Aorta (tissue), 5 donors: ENCODE measurements around the gene CEBPB. TPM values are rescaled to one million over a fixed set of nuclear protein-coding genes. Genes with fewer than 3 reads are reported as not detected.

Experiments
- ATAC-seq: fragments of 200-7000 bp; cut with Tn5 transposase; one replicate; pipeline ENCODE4 v1.9.1; 2022; ENCODE audit warnings: moderate library complexity; ENCODE audit not compliant: low FRiP score
- DNase-seq, 2 donors: peaks; one replicate each; pipeline ENCODE4 v3.0.0-alpha.2; 2020
- H3K27ac ChIP-seq, 2 donors: one replicate each; pipeline ENCODE4 v1.5.1; 2013; ENCODE audit warnings: low read length in 2 of 2, mild to moderate bottlenecking in 2 of 2, moderate library complexity in 2 of 2, control low read depth in 1 of 2, inconsistent platforms in 1 of 2, low read depth in 1 of 2
- H3K27me3 ChIP-seq, 2 donors: one replicate each; pipeline ENCODE4 v1.6.1; 2013; ENCODE audit warnings: control low read depth in 1 of 2, low read length in 1 of 2, mild to moderate bottlenecking in 1 of 2, moderate library complexity in 1 of 2; ENCODE audit not compliant: insufficient read depth in 2 of 2, control insufficient read depth in 1 of 2
- H3K36me3 ChIP-seq, 2 donors: one replicate each; pipeline ENCODE4 v1.6.1; 2013; ENCODE audit warnings: control low read depth in 1 of 2, low read length in 1 of 2, mild to moderate bottlenecking in 1 of 2; ENCODE audit not compliant: insufficient read depth in 2 of 2, control insufficient read depth in 1 of 2
- H3K4me1 ChIP-seq, 2 donors: one replicate each; pipeline ENCODE4 v1.6.1; 2013; ENCODE audit warnings: low read length in 2 of 2, control low read depth in 1 of 2, mild to moderate bottlenecking in 1 of 2, moderate library complexity in 1 of 2; ENCODE audit not compliant: insufficient read depth in 2 of 2, control insufficient read depth in 1 of 2
- H3K4me3 ChIP-seq, 2 donors: one replicate each; pipeline ENCODE4 v1.5.1; 2013; ENCODE audit warnings: low read length in 2 of 2, control low read depth in 1 of 2, mild to moderate bottlenecking in 1 of 2
- H3K9me3 ChIP-seq: one replicate; pipeline ENCODE4 v1.6.1; 2013; ENCODE audit warnings: mild to moderate bottlenecking, low read length; ENCODE audit not compliant: control insufficient read depth
- WGBS, 2 donors: extraction: QIAGEN DNeasy Blood & Tissue Kit; methylation state at CpG; one replicate each; pipeline ENCODE4 v1.1.7; 2013; 5-methylcytosine and 5-hydroxymethylcytosine counted together
- intact Hi-C, 2 donors: fragments of 100-400 bp; cut with DNase I; formaldehyde crosslinking; loops; one replicate each; pipeline versions ENCODE4 v1.14.2 to v1.15.0; 2022
- polyA plus RNA-seq, 2 donors: library from polyadenylated mRNA; stranded (reverse); fragments of 200-250 nt; gene quantifications; one replicate each; pipeline ENCODE4 v1.2.3, GENCODE V29; 2013
- total RNA-seq, 2 donors: library from RNA; stranded (reverse); fragmentation: NEBNext Ultra II Directional; extraction: Animal tissue kit (Norgen Biotek cat#: 25700); gene quantifications; one replicate each; pipeline ENCODE4 v1.2.1, GENCODE V29; 2021
- donor health status: healthy with polysubstance abuse.
- donor health status: Bipolar disorder and iron deficiency.
- donor health status: DM: no; HTN: no; CAD: no.
- donor health status: DM: no; HTN: no; CAD: no.
- donor health status: DM: yes; HTN: yes; CAD: no.

Gene CEBPB
- total and polyA plus RNA-seq, 4 donors = 15.8 to 141 (median 50.7) TPM

GRCh38 chr20:50163570-50164317 is 26.9 kb upstream of the CEBPB start:
- no peak for ATAC-seq
- H3K9me3 ChIP-seq = no peaks in the 10 kb centered on the region
- no peak overlapping the region for H3K27ac ChIP-seq
- H3K27me3 ChIP-seq = no peaks in the 10 kb centered on the region
- intact Hi-C loops = no loop called here
- no peak for DNase-seq
- H3K36me3 ChIP-seq = no peaks in the 10 kb centered on the region
- 80 to 84% methylated on average over 9 of the region's 9 CpGs for WGBS, 2 donors
- H3K4me1 ChIP-seq = no peaks in the 10 kb centered on the region
- no peak overlapping the region for H3K4me3 ChIP-seq

GRCh38 chr20:50165684-50166554 is 24.7 kb upstream of the CEBPB start:
- DNase-seq = peak; percentile 98
- intact Hi-C loops = loop anchor here in 1 of 2 donors (5.0 kb wide), 1 partner anchor 189 kb away; no protein-coding TSS in a partner anchor
- Histone ChIP-seq H3K27me3 (no peaks in the 10 kb centered on the region), H3K27ac (peak overlapping the region in 1 of 2 donors; percentile 85), H3K36me3 (no peaks in the 10 kb centered on the region), H3K4me3 (peak overlapping the region in 1 of 2 donors; percentile 26), H3K9me3 (no peaks in the 10 kb centered on the region), H3K4me1 (no peaks in the 10 kb centered on the region)
- ATAC-seq = peak; percentile 97
- WGBS, 2 donors = 10 to 12% methylated on average over 20 of the region's 20 CpGs

GRCh38 chr20:50169329-50169823 is 21.3 kb upstream of the CEBPB start:
- no peak overlapping the region for H3K27ac ChIP-seq
- H3K36me3 ChIP-seq = no peaks in the 10 kb centered on the region
- no peaks in the 10 kb centered on the region for H3K27me3 ChIP-seq
- no peaks in the 10 kb centered on the region for H3K9me3 ChIP-seq
- ATAC-seq (peak; percentile 71), DNase-seq (peak; percentile 78 to 91)
- no peak overlapping the region for H3K4me3 ChIP-seq
- WGBS, 2 donors = 22 to 23% methylated on average over 5 of the region's 5 CpGs
- intact Hi-C loops = loop anchor here (1.0 to 5.0 kb wide), 3 partner anchors 48 to 192 kb away; no protein-coding TSS in a partner anchor
- H3K4me1 ChIP-seq = no peaks in the 10 kb centered on the region

- 92 to 93% methylated on average over 14 of the region's 14 CpGs for whole genome bisulfite sequencing, 2 donors
- Histone ChIP-seq H3K4me1 (no peaks in the 10 kb centered on the region), H3K4me3 (no peak overlapping the region), H3K27me3 (no peaks in the 10 kb centered on the region), H3K27ac (no peak overlapping the region), H3K9me3 (no peaks in the 10 kb centered on the region), H3K36me3 (no peaks in the 10 kb centered on the region)
- DNase-seq = no peak
- intact Hi-C loops = loop anchor here in 1 of 2 donors (10.0 kb wide), 1 partner anchor 186 kb away; the partner anchor contains the start of gene SNAI1
- ATAC-seq = no peak
Measured at GRCh38 chr20:50170549-50171220, 19.9 kb upstream of the CEBPB start.

GRCh38 chr20:50172347-50173013 is 18.1 kb upstream of the CEBPB start:
- DNase-seq (peak; percentile 91 to 92), ATAC-seq (peak; percentile 93)
- Histone ChIP-seq H3K27me3 (no peaks in the 10 kb centered on the region), H3K9me3 (no peaks in the 10 kb centered on the region), H3K4me3 (peak overlapping the region; percentile 20 to 30), H3K4me1 (no peaks in the 10 kb centered on the region), H3K27ac (peak overlapping the region in 1 of 2 donors; percentile 60), H3K36me3 (no peaks in the 10 kb centered on the region)
- intact Hi-C loops = loop anchor here in 1 of 2 donors (10.0 kb wide), 1 partner anchor 188 kb away; the partner anchor contains the start of gene SNAI1
- WGBS, 2 donors = 1 to 2% methylated on average over 33 to 36 of the region's 36 CpGs

GRCh38 chr20:50174456-50174855 is 16.2 kb upstream of the CEBPB start:
- Histone ChIP-seq H3K36me3 (no peaks in the 10 kb centered on the region), H3K9me3 (no peaks in the 10 kb centered on the region), H3K4me1 (no peaks in the 10 kb centered on the region), H3K27me3 (no peaks in the 10 kb centered on the region), H3K27ac (no peak overlapping the region), H3K4me3 (no peak overlapping the region)
- WGBS, 2 donors = 82 to 94% methylated on average over 5 of the region's 5 CpGs
- intact Hi-C loops = loop anchor here in 1 of 2 donors (10.0 kb wide), 1 partner anchor 190 kb away; the partner anchor contains the start of gene SNAI1
- ATAC-seq (no peak), DNase-seq (no peak)

- Histone ChIP-seq H3K4me3 (no peak overlapping the region), H3K9me3 (no peaks in the 10 kb centered on the region), H3K4me1 (no peaks in the 10 kb centered on the region), H3K27me3 (no peaks in the 10 kb centered on the region), H3K27ac (no peak overlapping the region), H3K36me3 (no peaks in the 10 kb centered on the region)
- intact Hi-C loops = loop anchor here in 1 of 2 donors (10.0 kb wide), 1 partner anchor 191 kb away; the partner anchor contains the start of gene SNAI1
- ATAC-seq = no peak
- 94 to 96% methylated on average over 18 of the region's 18 CpGs for WGBS, 2 donors
- DNase-seq = peak in 1 of 2 donors; percentile 71
Measured at GRCh38 chr20:50175938-50176933, 14.4 kb upstream of the CEBPB start.
